ENCODE data around the gene PPP4R1. TPM values are rescaled to one million over a fixed set of nuclear protein-coding genes. Genes with fewer than 3 reads are reported as not detected.

Gene PPP4R1
- total RNA-seq, 1 experiment from 2014 or later, result 106 TPM

- no peaks in the 10 kb centered on the region for H3K9me3 Mint-ChIP-seq
- Histone ChIP-seq H3K4me1 (ENCODE audit: insufficient read depth, low read length) (no peaks in the 10 kb centered on the region; the same call in 1 of the 2 replicates), H3K23me2 (ENCODE audit: insufficient read length, low read depth, low read length, poor library complexity, severe bottlenecking) (no peaks in the 10 kb centered on the region), H3K18ac (ENCODE audit: insufficient read length, low read depth, low read length) (no peak overlapping the region), H3K9ac (ENCODE audit: extremely low read depth, insufficient read length, low read length) (no peak overlapping the region), H3K27me3 (ENCODE audit: insufficient read depth, low read length) (no peaks in the 10 kb centered on the region), H4K5ac (ENCODE audit: insufficient read length, low read depth, low read length) (no peak overlapping the region), H3K27ac (ENCODE audit: insufficient read length, low read depth, low read length) (no peak overlapping the region), H2BK15ac (ENCODE audit: low read depth, low read length) (no peak overlapping the region), H3K79me2 (ENCODE audit: insufficient read depth, low read length) (no peaks in the 10 kb centered on the region), H4K8ac (replicated peaks; ENCODE audit: insufficient read length, low read depth, low read length) (no peak overlapping the region), H2AK5ac (ENCODE audit: insufficient read length, low read length) (no peak overlapping the region), H2BK12ac (ENCODE audit: insufficient read length, low read depth, low read length) (no peak overlapping the region), H3K79me1 (ENCODE audit: insufficient read depth, low read depth, low read length, poor library complexity, severe bottlenecking) (no peaks in the 10 kb centered on the region), H2AFZ (ENCODE audit: low read length) (no peak overlapping the region), H3K9me3 (ENCODE audit: control insufficient read depth, low read depth, low read length) (no peaks in the 10 kb centered on the region), H2BK5ac (ENCODE audit: insufficient read length, low read length) (no peak overlapping the region), H3K23ac (ENCODE audit: insufficient read length, low read depth, low read length) (no peak overlapping the region), H3T11ph (ENCODE audit: low read length) (no peak overlapping the region), H3K4me2 (ENCODE audit: insufficient read depth, insufficient read length, low read length) (no peak overlapping the region), H3K56ac (ENCODE audit: insufficient read length, low read depth, low read length) (no peak overlapping the region), H4K91ac (ENCODE audit: insufficient read length, low read depth, low read length) (no peak overlapping the region), H3K14ac (ENCODE audit: insufficient read depth, low read length) (no peak overlapping the region), H2BK120ac (ENCODE audit: low read depth, low read length, poor library complexity, severe bottlenecking) (no peak overlapping the region), H2BK20ac (ENCODE audit: low read depth, low read length, poor library complexity, severe bottlenecking) (no peak overlapping the region), H3K4ac (ENCODE audit: low read depth, low read length) (no peak overlapping the region), H4K20me1 (ENCODE audit: control insufficient read depth, insufficient read depth, insufficient read length) (no peaks in the 10 kb centered on the region)
- H3K4me3 Mint-ChIP-seq, result no peak overlapping the region
- peaks cover 6 to 8% of the 10 kb centered on the region in 2 experiments for H3K4me1 Mint-ChIP-seq
- peaks cover 23 to 53% (median 38%) of the 10 kb centered on the region in 3 experiments; a peak in 6 of 7 replicates for H3K36me3 Mint-ChIP-seq (ENCODE audit: insufficient read depth in 1 of 3, low read depth in 3 of 3)
- H3K27ac Mint-ChIP-seq, result no peak overlapping the region
- TF ChIP-seq CTCF (conservative IDR thresholded peaks at IDR 0.05), result no peak
- no peaks in the 10 kb centered on the region for H3K27me3 Mint-ChIP-seq (ENCODE audit: low read depth)
- no peak for DNase-seq
- no CpG with 5 or more reads among the region's 27 CpGs for WGBS (ENCODE audit: extremely low coverage, insufficient read length, low lambda C conversion rate)
Measured at GRCh38 chr18:9535430-9535991, 78.8 kb downstream of the PPP4R1 start.

Data from H9 (cell line).